AG04450 (cell line): Measurements from ENCODE around the gene RD3L. TPM values are rescaled to one million over a fixed set of nuclear protein-coding genes. Genes with fewer than 3 reads are reported as not detected.

Experiments used
- CTCF ChIA-PET: fragments of 300-600, 350-600 bp; formaldehyde crosslinking; extraction: SDS; loops from one replicate; lab custom pipeline; 2022; ENCODE audit warnings: antibody characterized with exemption, inconsistent platforms; lab: Charles Lee
- POLR2A ChIA-PET: fragments of 350-600 bp; formaldehyde crosslinking; extraction: SDS; loops from one replicate; lab custom pipeline; 2021; ENCODE audit warnings: antibody characterized with exemption, inconsistent platforms; lab: Yijun Ruan, JAX
- DNase-seq: peaks from one replicate; pipeline ENCODE4 v3.0.0-alpha.2; 2011; ENCODE audit warnings: low read depth, low spot score
- H3K27ac ChIP-seq: one replicate; pipeline ENCODE4 v1.5.1; 2012; ENCODE audit warnings: low read depth, low read length, control low read depth
- H3K27me3 ChIP-seq: one replicate; pipeline ENCODE4 v1.6.0; 2012; ENCODE audit warnings: low read length; ENCODE audit not compliant: control insufficient read depth, insufficient read depth
- H3K4me3 ChIP-seq: 2 replicates; pipeline ENCODE4 v1.5.1; 2011; ENCODE audit warnings: mild to moderate bottlenecking, low read depth, low read length, control low read depth
- H3K9me3 ChIP-seq: 2 replicates; pipeline ENCODE4 v1.5.1; 2012; ENCODE audit warnings: low read length; ENCODE audit not compliant: control insufficient read depth, insufficient read depth
- CTCF ChIP-seq: IDR thresholded peaks from 2 replicates; pipeline ENCODE4 v1.5.1; 2011; ENCODE audit warnings: low read depth, low read length, control low read depth, inconsistent platforms
- polyA plus RNA-seq: library from polyadenylated mRNA; depleted of rRNA; stranded (reverse); fragments of >200 nt; gene quantifications from 2 replicates; pipeline ENCODE4 v1.2.3, GENCODE V29; 2011

Gene RD3L
- polyA plus RNA-seq, 1 experiment: not detected

DNA sequence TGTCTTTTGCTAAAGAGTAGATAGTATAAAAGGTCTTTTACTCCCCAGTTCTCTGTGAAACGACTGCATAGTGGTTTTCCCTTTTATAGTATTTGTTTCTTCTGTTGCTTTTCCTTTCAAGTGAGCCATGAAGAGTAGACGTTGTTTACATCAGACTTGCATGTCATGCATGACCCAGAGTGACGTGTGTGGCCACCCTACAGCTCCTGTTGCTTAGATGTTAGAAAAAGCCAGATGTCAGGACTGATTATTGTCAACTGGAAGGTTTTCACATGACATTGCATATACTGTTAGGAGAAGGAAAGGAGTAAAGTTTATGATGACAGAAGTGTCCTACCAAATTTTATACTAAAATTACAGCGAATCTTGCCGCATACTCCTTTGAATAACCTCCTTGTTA lies 1.3 kb upstream of the RD3L start:
- CTCF ChIA-PET: interaction anchor here (2.0 kb wide), 1 partner anchor 135 kb away, joined by 4 read pairs; no protein-coding TSS in a partner anchor
- H3K27me3 ChIP-seq: peaks cover 4% of the 10 kb centered on the region
- DNase-seq: no peak

DNA sequence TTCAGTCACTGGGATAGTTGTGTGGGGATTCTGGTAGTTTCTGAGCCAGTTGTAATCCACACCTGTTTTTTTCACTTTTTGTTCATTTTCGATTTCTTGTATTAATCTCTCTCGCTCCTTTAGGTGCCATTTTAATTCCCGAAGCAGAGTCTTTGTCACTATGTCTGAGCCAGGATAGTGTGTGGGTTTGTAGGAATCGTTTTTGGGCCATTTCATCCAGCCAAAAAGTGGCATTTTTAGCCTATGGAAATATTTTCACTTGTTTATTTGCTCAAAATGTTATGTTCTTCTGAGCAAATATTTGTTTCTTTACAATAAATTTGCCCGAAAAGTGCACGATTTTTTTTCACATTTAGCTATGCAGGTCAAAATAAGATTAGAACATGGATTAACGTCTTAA lies 867 bp downstream of the RD3L start:
- H3K27me3 ChIP-seq: peaks cover 7% of the 10 kb centered on the region
- no peaks in the 10 kb centered on the region for H3K9me3 ChIP-seq
- ChIA-PET CTCF (interaction anchor here (1.6 kb wide), 1 partner anchor 20 kb away, joined by 4 read pairs; no protein-coding TSS in a partner anchor), POLR2A (no interaction called here)
- no peak for DNase-seq
- no peak overlapping the region for H3K4me3 ChIP-seq
- H3K27ac ChIP-seq: no peak overlapping the region
- TF ChIP-seq CTCF: no peak

More for the DNA sequence above, 1.3 kb upstream of the RD3L start:
- H3K27ac ChIP-seq: no peak overlapping the region
- H3K9me3 ChIP-seq: peaks cover 4% of the 10 kb centered on the region; the same call in 1 of the 2 replicates
- no peak overlapping the region for H3K4me3 ChIP-seq
- TF ChIP-seq CTCF: no peak
- POLR2A ChIA-PET: no interaction called here

GRCh38 chr14:103935102-103935501 lies 7.2 kb downstream of the RD3L start:
- H3K4me3 ChIP-seq: no peak overlapping the region
- no peak overlapping the region for H3K27ac ChIP-seq
- no peak for TF ChIP-seq CTCF
- H3K9me3 ChIP-seq: no peaks in the 10 kb centered on the region
- ChIA-PET POLR2A (no interaction called here), CTCF (interaction anchor here (0.8 kb wide), 1 partner anchor 13 kb away, joined by 3 read pairs; no protein-coding TSS in a partner anchor)
- DNase-seq: no peak
- H3K27me3 ChIP-seq: peaks cover 7% of the 10 kb centered on the region

- POLR2A ChIA-PET: no interaction called here
- CTCF ChIA-PET: interaction anchor here (1.4 kb wide), 1 partner anchor 32 kb away, joined by 3 read pairs; no protein-coding TSS in a partner anchor
- no peak for TF ChIP-seq CTCF
- H3K27me3 ChIP-seq: peaks cover 7% of the 10 kb centered on the region
- no peak overlapping the region for H3K27ac ChIP-seq
- H3K4me3 ChIP-seq: no peak overlapping the region
- peaks cover under 1% of the 10 kb centered on the region; the same call in 1 of the 2 replicates for H3K9me3 ChIP-seq
- no peak for DNase-seq
Measured at GRCh38 chr14:103932791-103933490, 9.4 kb downstream of the RD3L start.

DNA sequence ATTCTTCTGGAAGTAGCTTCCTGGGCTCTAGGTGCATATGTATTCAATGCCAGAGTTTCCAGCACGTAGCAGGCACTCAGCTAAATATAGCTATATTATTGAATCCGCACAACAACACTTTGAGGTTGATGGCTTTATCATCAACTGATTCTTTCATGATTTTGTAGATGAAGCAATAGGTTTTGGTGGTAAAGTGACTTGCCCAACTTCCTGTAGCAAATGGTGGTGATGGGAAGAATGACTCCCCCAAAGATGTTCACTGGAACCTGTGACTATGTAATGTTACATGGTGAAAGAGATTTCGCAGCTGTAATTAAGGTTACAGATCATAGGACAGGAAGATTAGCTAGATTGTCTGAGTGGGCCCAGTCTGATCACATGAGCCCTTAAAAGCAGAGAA lies 10.9 kb downstream of the RD3L start:
- H3K27ac ChIP-seq: no peak overlapping the region
- DNase-seq: no peak
- H3K27me3 ChIP-seq: peaks cover 4% of the 10 kb centered on the region
- ChIA-PET POLR2A (interaction anchor here (0.6 kb wide), 1 partner anchor 237 kb away, joined by 9 read pairs; no protein-coding TSS in a partner anchor), CTCF (interaction anchor here (1.3 to 1.4 kb wide), 2 partner anchors 10 to 31 kb away, joined by 3 read pairs; no protein-coding TSS in a partner anchor)
- no peak for TF ChIP-seq CTCF
- H3K9me3 ChIP-seq: peaks cover 6% of the 10 kb centered on the region; the same call in 1 of the 2 replicates
- H3K4me3 ChIP-seq: no peak overlapping the region
